ENCODE measurements around the gene PIK3R3. TPM values are rescaled to one million over a fixed set of nuclear protein-coding genes. Genes with fewer than 3 reads are reported as not detected.

Gene PIK3R3
- total and polyA plus RNA-seq, 9 of the 15 experiments (the other 6 are each of a cell fraction or from before 2014, with no cell fraction given): 1.4 to 7.7 (median 4.6) TPM

GRCh38 chr1:46175243-46175642 is 42.8 kb upstream of the PIK3R3 start:
- FAIRE-seq (no peak), DNase-seq (ENCODE audit: extremely low read depth in 1 of 4, low spot score in 3 of 4) (no peak), ATAC-seq (peak; percentile 2; the same call in 2 of the 3 replicates)
- Histone ChIP-seq H3K4me3 (no peak overlapping the region), H3K9me3 (replicated peaks; ENCODE audit: control insufficient read depth, insufficient read depth, low read depth, low read length) (no peaks in the 10 kb centered on the region), H3K4me1 (replicated peaks in 1 of 2; ENCODE audit: control insufficient read depth in 2 of 2, insufficient read depth in 2 of 2, low read length in 2 of 2) (peaks cover 35 to 36% of the 10 kb centered on the region in 2 experiments), H3K27ac (ENCODE audit: extremely low read depth, low read depth, low read length) (no peak overlapping the region), H3K36me3 (ENCODE audit: control insufficient read depth, insufficient read depth, low read length) (no peaks in the 10 kb centered on the region), H3K27me3 (ENCODE audit: control insufficient read depth in 2 of 2, insufficient read depth in 2 of 2, low read length in 2 of 2) (0 out of 5 replicates have a peak, but pooled peaks cover 0 to 6% of the 10 kb centered on the region in 2 experiments), H3K9ac (ENCODE audit: insufficient read depth in 1 of 2, low read depth in 2 of 2, low read length in 2 of 2) (peak overlapping the region in 1 of 2 experiments; percentile 57; a peak in 1 of 4 replicates), H3K79me2 (ENCODE audit: control insufficient read depth, insufficient read depth, low read length) (no peaks in the 10 kb centered on the region), H3K9me1 (ENCODE audit: control insufficient read depth, insufficient read depth, low read length) (no peaks in the 10 kb centered on the region), H2AFZ (ENCODE audit: low read depth, low read length) (peak overlapping the region; percentile 76), H3K4me2 (ENCODE audit: insufficient read depth, low read length) (peak overlapping the region; percentile 2; the same call in 1 of the 2 replicates), H4K20me1 (replicated peaks; ENCODE audit: control insufficient read depth, insufficient read depth, low read length) (no peaks in the 10 kb centered on the region)
- BruUV-seq (replicated peaks): no TSS peak
- in situ Hi-C loops (cut with MboI) (loop anchor here (5.0 to 25.0 kb wide), 2 partner anchors 138 to 538 kb away; no protein-coding TSS in a partner anchor), intact Hi-C loops (cut with micrococcal nuclease) (loop anchor here (10.0 kb wide), 1 partner anchor 290 kb away; no protein-coding TSS in a partner anchor)
- TF ChIP-seq, protein P1, sequence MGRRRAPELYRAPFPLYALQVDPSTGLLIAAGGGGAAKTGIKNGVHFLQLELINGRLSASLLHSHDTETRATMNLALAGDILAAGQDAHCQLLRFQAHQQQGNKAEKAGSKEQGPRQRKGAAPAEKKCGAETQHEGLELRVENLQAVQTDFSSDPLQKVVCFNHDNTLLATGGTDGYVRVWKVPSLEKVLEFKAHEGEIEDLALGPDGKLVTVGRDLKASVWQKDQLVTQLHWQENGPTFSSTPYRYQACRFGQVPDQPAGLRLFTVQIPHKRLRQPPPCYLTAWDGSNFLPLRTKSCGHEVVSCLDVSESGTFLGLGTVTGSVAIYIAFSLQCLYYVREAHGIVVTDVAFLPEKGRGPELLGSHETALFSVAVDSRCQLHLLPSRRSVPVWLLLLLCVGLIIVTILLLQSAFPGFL (CRISPR knock-in tag; IDR thresholded peaks at IDR 0.05): no peak
- TF ChIP-seq FOXA3 (CRISPR knock-in tag; conservative IDR thresholded peaks at IDR 0.05 in 1 of 2, IDR thresholded peaks at IDR 0.05 in 1 of 2): no peak
- TF ChIP-seq TFAP4 (CRISPR knock-in tag; IDR thresholded peaks at IDR 0.05; ENCODE audit: borderline replicate concordance): 0 out of 2 replicates have a peak, but pooled peaks have one; percentile 31
- peak; percentile 41; the same call in 1 of the 2 replicates for TF ChIP-seq L3MBTL2 (IDR thresholded peaks at IDR 0.05)
- TF ChIP-seq ZNF12 (CRISPR knock-in tag; IDR thresholded peaks at IDR 0.05): no peak
- no peak for TF ChIP-seq ARHGAP35 (IDR thresholded peaks at IDR 0.05; ENCODE audit: partially characterized antibody)
- CTCF ChIA-PET (ENCODE audit: low intra/inter-chr PET ratio): interaction anchor here (3.0 kb wide), 1 partner anchor 138 kb away, joined by 24 read pairs; no protein-coding TSS in a partner anchor
- POLR2A ChIA-PET: interaction anchor here (0.6 to 1.9 kb wide), 8 partner anchors 9 to 144 kb away, joined by 3 to 7 read pairs (median 4); partner anchors contain the start of gene RAD54L
- 26% methylated on average over 3 of the region's 3 CpGs for WGBS (ENCODE audit: insufficient coverage, low coverage, missing lambda C conversion rate)

Measured in K562 (cell line).